Measurements from ENCODE around the gene SIVA1.

DNA sequence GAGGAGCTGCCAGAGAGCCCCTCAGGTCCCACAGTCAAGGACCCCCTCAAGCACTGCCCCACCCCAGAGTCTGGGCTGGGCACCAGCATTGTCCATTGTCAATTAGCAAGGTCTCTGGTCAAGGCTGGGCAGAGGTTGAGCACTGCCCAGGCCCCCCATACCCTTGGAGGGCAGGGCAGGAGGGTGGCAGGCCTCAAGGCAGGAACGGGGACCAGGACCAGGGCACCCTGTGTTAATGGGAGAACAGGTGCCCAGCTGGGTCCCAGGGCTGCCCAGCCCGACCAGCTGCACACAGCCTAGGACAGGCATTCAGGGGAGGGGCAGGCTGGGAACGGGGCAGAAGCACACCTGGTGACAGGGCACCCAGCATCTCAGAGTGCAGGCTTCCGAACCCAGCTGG lies 18.4 kb downstream of the SIVA1 start:
- TF ChIP-seq POLR2A (IDR thresholded peaks at IDR 0.05; ENCODE audit: low read depth, low read length) (no peak), BHLHE40 (IDR thresholded peaks at IDR 0.05; ENCODE audit: low read depth, low read length) (no peak), MAZ (IDR thresholded peaks at IDR 0.05; ENCODE audit: borderline replicate concordance, low read depth, low read length) (no peak), CTCF (conservative IDR thresholded peaks at IDR 0.05; ENCODE audit: low read depth, low read length) (no peak), NFE2L2 (IDR thresholded peaks at IDR 0.05; ENCODE audit: low read depth, low read length) (no peak), MXI1 (IDR thresholded peaks at IDR 0.05; ENCODE audit: borderline replicate concordance, low read depth, low read length) (no peak), SMC3 (IDR thresholded peaks at IDR 0.05; ENCODE audit: low read depth, low read length) (no peak), RAD21 (IDR thresholded peaks at IDR 0.05; ENCODE audit: low read length) (no peak)
